NCI-H345 (cell line): Measurements from ENCODE around the gene CHPF2.

Experiments used
- DNase-seq: peaks from one replicate; lab custom pipeline; 2025; lab: John Stamatoyannopoulos, UW

CHPF2 gene

GRCh38 chr7:151246851-151247580, 14.7 kb downstream of the CHPF2 start:
- no peak for DNase-seq

- no peak for DNase-seq
Measured at GRCh38 chr7:151247611-151248345, 15.5 kb downstream of the CHPF2 start.

- peak; percentile 51 for DNase-seq
Measured at GRCh38 chr7:151248346-151249033, 16.2 kb downstream of the CHPF2 start, which contains the start of gene SMARCD3. Gene SMARCD3, minus strand, starts transcription at chr7:151248694. Its CDS starts 132 bp downstream, at chr7:151248562.

- DNase-seq = no peak
Measured at GRCh38 chr7:151249034-151249731, 16.9 kb downstream of the CHPF2 start.

- no peak for DNase-seq
Measured at GRCh38 chr7:151249732-151250072, 17.4 kb downstream of the CHPF2 start.

- DNase-seq = no peak
Measured at GRCh38 chr7:151250181-151251132, 18.2 kb downstream of the CHPF2 start.

- no peak for DNase-seq
Measured at GRCh38 chr7:151251328-151251688, 19.0 kb downstream of the CHPF2 start.

GRCh38 chr7:151251689-151252560, 19.6 kb downstream of the CHPF2 start:
- peak; percentile 70 for DNase-seq

- DNase-seq = no peak
Measured at GRCh38 chr7:151252561-151252835, 20.2 kb downstream of the CHPF2 start.

GRCh38 chr7:151252961-151253711, 20.9 kb downstream of the CHPF2 start:
- DNase-seq = no peak

GRCh38 chr7:151254316-151254715, 22.0 kb downstream of the CHPF2 start:
- DNase-seq = no peak

- DNase-seq = no peak
Measured at GRCh38 chr7:151254851-151255250, 22.6 kb downstream of the CHPF2 start.

GRCh38 chr7:151255390-151255789, 23.1 kb downstream of the CHPF2 start:
- no peak for DNase-seq

GRCh38 chr7:151256410-151257045, 24.2 kb downstream of the CHPF2 start:
- DNase-seq = no peak

GRCh38 chr7:151257990-151258389, 25.7 kb downstream of the CHPF2 start:
- no peak for DNase-seq

- no peak for DNase-seq
Measured at GRCh38 chr7:151260471-151260870, 28.2 kb downstream of the CHPF2 start.

- no peak for DNase-seq
Measured at GRCh38 chr7:151260883-151261282, 28.6 kb downstream of the CHPF2 start.

- no peak for DNase-seq
Measured at GRCh38 chr7:151261529-151261928, 29.2 kb downstream of the CHPF2 start.

GRCh38 chr7:151264615-151265014, 32.3 kb downstream of the CHPF2 start:
- no peak for DNase-seq
